ENCODE measurements around the gene CD7.

Gene CD7

GRCh38 chr17:82309656-82310570, 7.5 kb downstream of the CD7 start:
- H3K27ac ChIP-seq = no peak overlapping the region
- TF ChIP-seq, protein P1, sequence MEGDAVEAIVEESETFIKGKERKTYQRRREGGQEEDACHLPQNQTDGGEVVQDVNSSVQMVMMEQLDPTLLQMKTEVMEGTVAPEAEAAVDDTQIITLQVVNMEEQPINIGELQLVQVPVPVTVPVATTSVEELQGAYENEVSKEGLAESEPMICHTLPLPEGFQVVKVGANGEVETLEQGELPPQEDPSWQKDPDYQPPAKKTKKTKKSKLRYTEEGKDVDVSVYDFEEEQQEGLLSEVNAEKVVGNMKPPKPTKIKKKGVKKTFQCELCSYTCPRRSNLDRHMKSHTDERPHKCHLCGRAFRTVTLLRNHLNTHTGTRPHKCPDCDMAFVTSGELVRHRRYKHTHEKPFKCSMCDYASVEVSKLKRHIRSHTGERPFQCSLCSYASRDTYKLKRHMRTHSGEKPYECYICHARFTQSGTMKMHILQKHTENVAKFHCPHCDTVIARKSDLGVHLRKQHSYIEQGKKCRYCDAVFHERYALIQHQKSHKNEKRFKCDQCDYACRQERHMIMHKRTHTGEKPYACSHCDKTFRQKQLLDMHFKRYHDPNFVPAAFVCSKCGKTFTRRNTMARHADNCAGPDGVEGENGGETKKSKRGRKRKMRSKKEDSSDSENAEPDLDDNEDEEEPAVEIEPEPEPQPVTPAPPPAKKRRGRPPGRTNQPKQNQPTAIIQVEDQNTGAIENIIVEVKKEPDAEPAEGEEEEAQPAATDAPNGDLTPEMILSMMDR (IDR thresholded peaks at IDR 0.05) = no peak
- H3K9me3 ChIP-seq = no peaks in the 10 kb centered on the region
- H3K4me3 ChIP-seq = no peak overlapping the region
- peaks cover 0 to 55% of the 10 kb centered on the region in 2 donors for H3K27me3 ChIP-seq
- intact Hi-C loops (cut with DNase I; ENCODE audit: low total_unique reads) = no loop called here
- H3K4me1 ChIP-seq = no peaks in the 10 kb centered on the region
- no peaks in the 10 kb centered on the region for H3K36me3 ChIP-seq
- no peak for DNase-seq

- no peak for DNase-seq
- no peak overlapping the region for H3K4me3 ChIP-seq
- H3K9me3 ChIP-seq = no peaks in the 10 kb centered on the region
- no peaks in the 10 kb centered on the region for H3K36me3 ChIP-seq
- TF ChIP-seq, protein P1 (IDR thresholded peaks at IDR 0.05) = no peak
- intact Hi-C loops (cut with DNase I; ENCODE audit: low total_unique reads) = no loop called here
- H3K27ac ChIP-seq = no peak overlapping the region
- peaks cover 0 to 3% (median under 1%) of the 10 kb centered on the region in 4 donors for H3K4me1 ChIP-seq
- H3K27me3 ChIP-seq = peaks cover 0 to 60% of the 10 kb centered on the region in 2 donors
Measured at GRCh38 chr17:82305727-82306300, 11.6 kb downstream of the CD7 start.

GRCh38 chr17:82304826-82305726, 12.3 kb downstream of the CD7 start:
- no peaks in the 10 kb centered on the region for H3K36me3 ChIP-seq
- no peak overlapping the region for H3K4me3 ChIP-seq
- H3K27ac ChIP-seq = no peak overlapping the region
- peaks cover 0 to 6% (median 2%) of the 10 kb centered on the region in 4 donors for H3K4me1 ChIP-seq
- TF ChIP-seq, protein P1 (IDR thresholded peaks at IDR 0.05) = no peak
- DNase-seq = no peak
- H3K9me3 ChIP-seq = no peaks in the 10 kb centered on the region
- intact Hi-C loops (cut with DNase I; ENCODE audit: low total_unique reads) = no loop called here
- peaks cover 0 to 55% of the 10 kb centered on the region in 2 donors for H3K27me3 ChIP-seq

DNA sequence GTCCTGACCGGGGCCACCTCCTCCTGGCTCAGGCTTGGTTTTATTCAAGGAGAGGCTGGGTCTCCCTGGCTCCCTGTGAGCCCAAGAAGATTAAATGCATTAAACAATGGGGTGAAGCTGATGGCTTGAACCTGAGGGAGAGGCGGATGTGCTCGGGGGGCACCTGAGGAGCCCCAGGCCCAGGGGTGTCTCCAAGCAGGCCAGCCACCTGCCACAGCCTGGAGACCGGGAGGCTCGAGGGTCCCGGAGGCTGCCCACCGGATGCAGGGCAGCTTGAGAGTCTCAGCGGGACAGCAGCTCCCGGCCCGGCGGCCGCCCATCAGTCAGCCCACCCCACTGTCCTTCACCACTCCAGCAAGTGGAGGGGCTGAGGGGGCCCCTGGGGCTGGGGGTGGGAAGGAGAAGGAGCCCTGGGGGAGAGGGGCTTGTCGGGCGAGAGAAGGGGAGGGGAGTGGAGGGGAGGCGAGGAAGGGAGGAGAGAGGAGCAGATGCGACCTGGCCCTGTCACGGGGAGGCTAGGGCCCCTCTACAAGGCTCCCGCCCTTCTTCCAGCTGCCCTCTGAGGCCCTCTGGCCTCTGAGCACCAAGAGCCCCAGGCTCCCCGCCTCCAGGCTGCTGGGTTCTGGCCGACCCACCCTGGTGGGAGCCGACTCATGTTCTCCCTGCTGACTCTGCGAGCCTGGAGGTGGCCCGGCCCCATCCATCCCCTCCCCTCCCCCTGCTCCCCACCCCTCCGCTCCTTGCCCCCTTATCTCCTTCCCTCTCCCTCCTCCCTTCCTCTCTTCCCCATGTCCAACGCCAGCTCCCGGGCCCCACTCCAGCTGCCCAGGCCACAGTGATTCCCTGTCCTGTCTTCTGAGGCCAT, 13.2 kb downstream of the CD7 start:
- intact Hi-C loops (cut with DNase I; ENCODE audit: low total_unique reads) = no loop called here
- TF ChIP-seq, protein P1 (IDR thresholded peaks at IDR 0.05) = no peak
- Histone ChIP-seq H3K4me3 (no peak overlapping the region), H3K27me3 (peaks cover 0 to 46% of the 10 kb centered on the region in 2 donors), H3K4me1 (peaks cover 0 to 9% (median 2%) of the 10 kb centered on the region in 4 donors), H3K9me3 (no peaks in the 10 kb centered on the region), H3K36me3 (no peaks in the 10 kb centered on the region), H3K27ac (no peak overlapping the region)
- no peak for DNase-seq
